Fibroblast of skin of scalp (primary cell): Measurements from ENCODE around the gene ZBTB2. TPM values are rescaled to one million over a fixed set of nuclear protein-coding genes. Genes with fewer than 3 reads are reported as not detected.

Experiments
- DNase-seq: peaks from one replicate; pipeline ENCODE4 v3.0.0-alpha.2; 2013
- polyA plus RNA-seq, 2 experiments: library from polyadenylated mRNA; unstranded; fragments of 120-200 nt; gene quantifications; one replicate each; pipeline ENCODE4 v1.2.1, GENCODE V29; 2013; ENCODE audit not compliant: insufficient read length in 2 of 2

The ZBTB2 gene
- polyA plus RNA-seq (2013, experiment 1 of 2; ENCODE audit: insufficient read length), result 11.6 TPM
- 11.3 TPM for polyA plus RNA-seq (2013, experiment 2 of 2; ENCODE audit: insufficient read length)

GRCh38 chr6:151391471-151392413 is at the start of gene ZBTB2:
ZBTB2 (minus strand) TSS chr6:151391559; CDS start chr6:151373637, 17,922 bp downstream.
- DNase-seq, result peak; percentile 73

GRCh38 chr6:151440930-151441329 is 49.6 kb upstream of the ZBTB2 start:
- peak; percentile 58 for DNase-seq

- no peak for DNase-seq
Observed at GRCh38 chr6:151440498-151440897, 49.1 kb upstream of the ZBTB2 start.

- peak; percentile 24 for DNase-seq
Observed at GRCh38 chr6:151437401-151437800, 46.0 kb upstream of the ZBTB2 start.

GRCh38 chr6:151436802-151437201 is 45.4 kb upstream of the ZBTB2 start:
- DNase-seq, result peak; percentile 96

- DNase-seq, result no peak
Observed at GRCh38 chr6:151436300-151436699, 44.9 kb upstream of the ZBTB2 start.

GRCh38 chr6:151434369-151434768 is 43.0 kb upstream of the ZBTB2 start:
- no peak for DNase-seq

- no peak for DNase-seq
Observed at GRCh38 chr6:151432651-151433050, 41.3 kb upstream of the ZBTB2 start.

- no peak for DNase-seq
Observed at GRCh38 chr6:151431337-151431736, 40.0 kb upstream of the ZBTB2 start.

- no peak for DNase-seq
Observed at GRCh38 chr6:151430886-151431285, 39.5 kb upstream of the ZBTB2 start.

- no peak for DNase-seq
Observed at GRCh38 chr6:151428093-151428735, 36.9 kb upstream of the ZBTB2 start.

GRCh38 chr6:151425561-151425960 is 34.2 kb upstream of the ZBTB2 start:
- no peak for DNase-seq

- no peak for DNase-seq
Observed at GRCh38 chr6:151422981-151423380, 31.6 kb upstream of the ZBTB2 start.

- DNase-seq, result no peak
Observed at GRCh38 chr6:151417477-151417876, 26.1 kb upstream of the ZBTB2 start.

- DNase-seq, result no peak
Observed at GRCh38 chr6:151414641-151415260, 23.4 kb upstream of the ZBTB2 start.

GRCh38 chr6:151413372-151414145 is 22.2 kb upstream of the ZBTB2 start:
- no peak for DNase-seq

GRCh38 chr6:151412909-151413308 is 21.6 kb upstream of the ZBTB2 start:
- no peak for DNase-seq

GRCh38 chr6:151409679-151410078 is 18.3 kb upstream of the ZBTB2 start:
- no peak for DNase-seq

- no peak for DNase-seq
Observed at GRCh38 chr6:151409260-151409659, 17.9 kb upstream of the ZBTB2 start.

GRCh38 chr6:151408858-151409257 is 17.5 kb upstream of the ZBTB2 start:
- no peak for DNase-seq

- no peak for DNase-seq
Observed at GRCh38 chr6:151403919-151404308, 12.6 kb upstream of the ZBTB2 start.

GRCh38 chr6:151402228-151402627 is 10.9 kb upstream of the ZBTB2 start:
- no peak for DNase-seq
